Left renal cortex interstitium (tissue), 4 donors: Measurements from ENCODE around the gene TEKTIP1. TPM values are rescaled to one million over a fixed set of nuclear protein-coding genes. Genes with fewer than 3 reads are reported as not detected.
"Not testable (repeated sequence)": the region's sequence is repeated elsewhere in the genome, so short reads cannot be mapped to it uniquely, and the experiment has no call there.

Source experiments
- DNase-seq, 4 donors: peaks; one replicate each; pipeline ENCODE4 v3.0.0-alpha.2; 2013; ENCODE audit warnings: low read depth in 4 of 4, low spot score in 2 of 4, missing footprints in 1 of 4
- polyA plus RNA-seq, 4 donors: library from polyadenylated mRNA; unstranded; fragments of 120-200 nt; gene quantifications; one replicate each; pipeline ENCODE4 v1.2.1, GENCODE V29; 2013; ENCODE audit not compliant: insufficient read length in 4 of 4

TEKTIP1 gene
- polyA plus RNA-seq, 4 donors: 3.1 to 9.0 (median 7.0) TPM

- no peak for DNase-seq
These were observed 31.4 kb upstream of the TEKTIP1 start for GRCh38 chr19:3507371-3508120.

- DNase-seq: not testable (repeated sequence)
These were observed 30.8 kb upstream of the TEKTIP1 start for GRCh38 chr19:3508121-3508661.

DNA sequence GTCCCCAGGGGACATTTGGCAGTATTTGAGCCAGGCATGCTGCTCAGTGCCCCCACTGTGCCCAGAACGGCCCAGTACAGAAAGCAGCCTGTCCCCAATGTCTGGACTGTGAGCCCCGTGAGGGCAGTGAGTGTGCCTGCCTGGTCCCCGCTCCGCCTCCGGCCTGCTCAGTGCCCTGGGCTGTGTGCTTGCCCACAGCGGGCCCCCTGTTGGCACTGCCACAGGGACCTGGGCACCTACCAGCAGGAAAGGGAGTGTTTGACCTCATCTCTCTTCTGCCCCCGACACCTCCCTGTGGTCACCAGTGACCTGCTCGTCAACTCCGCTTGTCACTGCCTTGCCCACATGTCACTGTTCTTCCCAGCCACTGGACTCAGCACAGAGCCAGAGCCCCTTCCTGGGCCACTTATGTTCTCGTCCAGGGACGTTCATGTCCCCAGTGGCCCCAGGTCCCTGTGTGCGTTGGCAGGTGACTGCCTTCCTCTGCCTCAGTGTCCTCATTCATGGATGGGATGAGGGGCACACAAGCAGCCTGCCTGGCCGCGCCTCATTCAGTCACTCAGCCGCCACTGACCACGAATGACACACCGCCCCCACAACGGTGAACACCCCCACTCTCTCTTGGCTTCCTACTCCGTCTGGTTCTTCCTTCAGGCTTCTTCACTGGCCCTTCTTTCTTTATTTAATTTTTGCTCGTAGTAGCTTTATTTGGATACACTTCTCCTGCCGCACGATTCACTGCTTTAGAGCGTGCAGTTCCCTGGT is 30.0 kb upstream of the TEKTIP1 start:
- no peak for DNase-seq

GRCh38 chr19:3509566-3509989 is 29.4 kb upstream of the TEKTIP1 start:
- no peak for DNase-seq

GRCh38 chr19:3510727-3511126 is 28.2 kb upstream of the TEKTIP1 start:
- DNase-seq: no peak

DNA sequence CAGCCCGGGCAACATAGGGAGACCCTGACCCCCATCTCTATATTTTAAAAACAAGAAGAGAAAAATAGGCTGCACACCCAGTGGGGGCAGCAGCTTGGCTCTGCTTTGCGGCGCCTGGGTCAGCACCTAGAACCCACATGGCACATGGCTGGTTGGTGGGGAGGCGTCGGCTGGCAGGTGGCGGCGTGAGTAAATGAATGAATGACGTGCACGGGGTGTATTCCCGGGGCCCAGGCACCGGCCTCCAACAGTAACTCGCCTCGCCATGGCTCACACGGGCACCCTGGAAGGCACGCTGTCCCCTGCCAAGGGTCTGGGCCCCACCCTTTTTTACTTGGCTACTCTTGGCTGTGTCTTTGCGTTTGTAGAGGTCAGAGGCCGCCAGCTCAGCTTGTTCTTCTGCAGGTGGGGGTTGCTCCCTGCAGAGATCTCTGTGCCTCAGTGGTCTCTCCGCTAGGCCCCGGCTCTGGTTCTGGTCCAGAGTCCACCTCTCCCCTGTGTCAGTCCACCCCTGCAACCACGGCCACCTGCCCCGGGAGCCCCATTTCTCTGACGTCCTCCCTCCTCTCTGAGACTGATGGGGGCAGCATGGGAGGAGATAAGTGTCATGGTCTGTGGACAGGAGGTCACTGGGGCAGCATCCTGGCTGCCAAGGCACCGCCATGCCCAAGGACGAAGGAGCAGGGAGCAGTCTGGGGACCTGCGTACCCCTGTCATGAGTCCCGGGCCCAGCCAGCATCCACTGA is 27.3 kb upstream of the TEKTIP1 start:
- DNase-seq: no peak

- DNase-seq: no peak
These were observed 26.3 kb upstream of the TEKTIP1 start for GRCh38 chr19:3512562-3513228.

DNA sequence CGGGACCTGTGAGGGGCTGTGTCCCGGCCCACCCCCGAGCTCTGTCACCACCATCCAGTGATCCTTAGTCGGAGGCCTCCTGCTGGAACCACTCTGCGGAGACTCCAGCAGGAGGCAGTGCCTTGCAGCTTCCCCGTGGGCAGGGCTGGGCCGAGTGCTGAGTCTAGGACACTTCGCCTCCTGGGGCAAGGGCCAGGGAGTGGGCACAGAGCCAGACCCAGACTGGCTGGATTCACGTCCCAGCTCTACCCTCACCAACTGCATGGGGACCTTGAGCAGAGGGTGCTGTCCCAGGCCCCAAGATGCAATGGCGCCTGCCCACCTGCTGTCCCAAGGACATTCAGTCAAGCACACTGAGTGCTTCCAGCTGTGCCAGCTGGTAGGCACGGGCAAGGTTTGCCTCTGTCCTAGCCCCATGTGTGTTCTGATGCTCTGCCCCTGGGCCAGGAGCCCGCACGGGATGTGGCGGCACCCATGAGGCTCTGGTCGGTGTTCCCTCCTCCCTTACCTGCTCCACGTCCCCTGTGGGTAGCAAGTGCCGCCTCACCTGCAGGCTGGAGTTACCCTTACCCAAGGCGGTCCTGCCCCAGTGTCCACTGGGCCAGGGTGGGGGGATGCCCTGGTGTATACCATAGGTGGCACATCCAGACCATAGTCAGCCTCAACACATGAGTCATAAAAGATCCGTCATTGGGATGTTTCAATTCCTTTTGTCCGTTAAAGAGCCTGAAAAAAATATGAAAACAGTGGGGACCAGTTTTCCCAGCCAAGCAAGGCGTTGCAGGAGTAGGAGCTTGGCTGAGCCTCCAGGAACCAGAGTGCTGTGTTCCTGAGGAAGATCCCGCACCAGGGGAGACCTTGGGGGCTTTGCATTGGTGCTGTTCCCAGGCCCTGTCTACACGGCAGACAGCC is 25.5 kb upstream of the TEKTIP1 start:
- no peak for DNase-seq

DNA sequence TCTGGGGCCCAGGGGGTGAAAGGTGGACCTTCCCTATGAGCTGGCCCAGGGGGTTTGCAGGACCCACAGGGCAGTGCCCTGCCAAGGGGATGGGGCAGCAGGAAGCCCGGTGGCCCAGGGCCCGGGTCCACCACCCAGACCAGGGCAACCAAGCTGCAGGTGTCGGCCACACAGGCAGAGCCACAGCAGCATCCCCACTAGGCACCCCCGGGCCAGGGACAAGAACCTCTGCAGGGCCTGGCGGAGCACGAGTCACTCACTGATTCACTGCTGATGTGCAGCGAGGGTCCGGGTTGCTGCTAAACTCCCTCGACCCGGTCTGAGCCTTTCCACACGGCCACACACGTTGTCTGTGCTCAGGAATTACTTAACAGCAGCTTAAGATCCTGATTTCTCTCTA is 24.0 kb upstream of the TEKTIP1 start:
- no peak for DNase-seq

DNA sequence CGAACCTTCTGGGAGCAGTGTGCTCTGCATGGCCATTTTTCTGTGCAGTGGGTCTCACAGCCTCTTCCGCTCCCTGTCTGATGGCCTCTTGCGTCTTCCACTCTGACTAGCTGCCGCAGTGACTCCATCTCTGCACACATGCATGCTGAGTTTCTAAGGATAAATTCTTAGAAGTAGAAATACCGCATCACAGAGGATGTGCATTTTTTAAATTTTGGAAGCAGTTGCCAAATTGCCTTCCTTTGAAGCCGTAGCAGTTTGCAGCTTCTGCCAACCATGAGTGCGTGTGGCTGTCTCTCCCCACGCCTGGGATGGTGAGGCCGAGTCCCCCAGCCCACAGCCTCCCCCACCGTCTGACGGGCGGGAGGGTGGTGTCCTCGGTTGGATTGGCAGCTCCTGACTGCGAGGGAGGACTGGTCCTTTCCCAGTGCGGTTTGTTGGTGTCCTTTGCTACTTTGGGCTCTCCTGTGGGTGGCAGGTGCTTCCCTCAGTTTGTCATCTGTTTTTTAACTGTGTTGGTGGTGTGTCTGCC is 23.0 kb upstream of the TEKTIP1 start:
- DNase-seq: no peak

DNA sequence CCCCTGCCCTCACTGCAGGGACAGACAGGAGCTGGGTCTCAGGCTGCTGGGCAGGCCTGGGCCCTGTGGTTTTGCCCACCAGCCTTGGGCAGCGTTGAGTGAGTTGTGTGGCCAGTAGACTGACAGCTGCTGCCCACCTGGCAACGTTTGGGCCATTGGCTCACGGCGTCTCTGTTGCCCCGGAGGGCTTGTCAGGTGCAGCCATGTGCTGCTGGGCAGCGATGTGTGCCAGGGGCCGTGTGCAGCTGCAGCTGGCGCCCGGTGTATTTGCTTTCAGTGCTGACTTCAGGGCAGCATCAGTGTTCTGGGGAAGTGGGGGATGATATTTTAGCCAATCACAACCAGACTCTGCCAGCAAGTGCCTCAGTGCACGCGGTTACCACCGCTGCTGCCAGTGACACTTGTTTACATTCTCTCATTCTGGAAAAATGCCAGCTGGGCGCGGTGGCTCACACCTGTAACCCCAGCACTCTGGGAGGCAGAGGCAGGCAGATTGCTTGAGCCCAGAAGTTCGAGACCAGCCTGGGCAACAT is 22.2 kb upstream of the TEKTIP1 start:
- no peak for DNase-seq

GRCh38 chr19:3517638-3518037 is 21.3 kb upstream of the TEKTIP1 start:
- DNase-seq: no peak

DNA sequence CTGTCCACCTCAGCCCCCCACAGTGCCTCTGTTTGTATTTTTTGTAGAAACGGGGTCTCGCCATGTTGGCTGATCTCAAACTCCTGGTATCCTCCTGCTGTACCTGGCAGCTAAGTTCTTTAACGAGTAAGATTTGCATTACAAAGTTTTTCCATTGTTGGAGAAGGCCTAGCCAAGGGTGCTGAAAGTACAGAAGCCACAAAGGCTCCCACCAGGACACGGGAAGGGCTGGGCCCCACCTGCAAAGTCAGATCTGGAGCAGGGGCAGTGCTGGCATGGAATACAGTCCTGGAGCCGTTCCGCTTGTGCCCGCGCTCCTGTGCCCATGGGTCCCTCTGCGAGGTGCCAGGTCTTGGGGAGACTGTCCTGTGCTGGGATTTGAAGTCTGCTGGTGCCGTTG is 20.7 kb upstream of the TEKTIP1 start:
- no peak for DNase-seq

DNA sequence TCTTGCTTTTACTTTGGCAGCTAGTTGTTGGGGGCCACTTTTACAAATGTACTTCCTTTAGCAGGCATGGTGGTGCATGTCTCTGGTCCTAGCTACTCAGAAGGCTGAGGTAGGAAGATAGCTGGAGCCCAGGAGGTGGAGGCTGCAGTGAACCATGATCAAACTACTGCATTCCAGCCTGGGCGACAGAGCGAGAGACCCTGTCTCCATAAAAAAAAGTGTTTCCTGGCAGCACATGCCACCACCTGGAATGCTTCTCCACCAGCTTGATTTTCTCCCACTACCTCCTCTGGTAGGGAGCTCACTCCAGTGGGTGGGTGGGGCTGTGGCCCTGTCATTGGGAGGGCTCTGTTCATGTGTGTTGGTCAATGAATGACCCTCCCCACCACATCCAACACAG is 20.3 kb upstream of the TEKTIP1 start:
- DNase-seq: no peak

GRCh38 chr19:3519126-3519525 is 19.8 kb upstream of the TEKTIP1 start:
- DNase-seq: no peak

DNA sequence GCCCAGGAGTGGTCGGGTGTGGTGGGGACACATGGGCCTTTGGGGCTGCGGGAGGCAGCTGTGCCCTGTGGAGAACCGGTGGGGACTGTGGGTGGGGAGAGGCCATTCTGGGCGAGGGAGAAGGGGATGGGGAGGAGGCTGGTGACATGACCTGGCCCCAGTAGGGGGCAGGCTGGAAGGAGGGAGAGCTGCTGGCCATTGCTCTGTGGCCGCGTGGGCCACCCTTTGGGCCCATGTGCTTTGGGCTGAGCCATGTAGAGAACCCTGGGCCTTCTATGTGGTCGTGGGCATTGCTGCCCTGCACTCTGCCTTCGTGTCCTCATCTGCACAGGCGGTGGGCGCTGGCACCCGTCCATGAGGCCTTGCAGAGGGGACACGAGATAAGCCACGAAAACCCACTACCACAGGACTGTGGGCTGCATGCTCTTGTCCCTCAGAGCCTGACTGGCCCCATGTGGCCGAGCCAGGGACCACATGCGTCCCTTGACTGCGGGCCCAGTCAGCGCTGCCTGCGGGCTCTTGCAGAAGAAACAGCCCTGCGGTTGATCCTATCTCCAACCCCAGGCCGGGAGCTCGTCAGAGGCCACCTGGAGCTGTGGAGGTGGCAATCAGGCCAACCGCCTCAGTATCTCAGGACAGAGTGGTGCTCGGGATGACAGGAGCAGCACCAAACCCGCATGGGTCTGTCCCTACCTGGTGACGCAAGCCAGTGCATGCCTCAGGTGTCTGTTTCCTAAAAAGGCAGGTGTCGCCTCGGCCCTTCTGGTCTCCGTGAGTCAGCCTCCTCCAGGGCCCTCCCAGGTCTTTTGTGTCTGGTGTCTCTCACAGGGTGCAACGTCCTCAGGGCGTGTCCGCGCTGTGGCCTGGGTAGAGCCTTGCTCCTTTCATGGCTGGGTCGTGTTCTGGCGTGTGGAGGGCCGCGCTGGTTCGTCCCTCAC is 18.5 kb upstream of the TEKTIP1 start:
- DNase-seq: no peak

- DNase-seq: no peak
These were observed 17.9 kb upstream of the TEKTIP1 start for GRCh38 chr19:3521104-3521445.
